HepG2 (cell line): ENCODE results near the gene NPHP4. TPM values are rescaled to one million over a fixed set of nuclear protein-coding genes. Genes with fewer than 3 reads are reported as not detected.
A peak's percentile ranks its signal among the peaks of the same experiment; 100 is the strongest.

Source experiments
- FLYWCH1 ChIP-seq: sonication (generic); formaldehyde crosslinking; IDR thresholded peaks from 2 replicates; pipeline ENCODE4 v1.8.1; 2023; ENCODE audit warnings: mild to moderate bottlenecking, missing genetic modification reagents
- FOXK1 ChIP-seq: sonication (generic); formaldehyde crosslinking; IDR thresholded peaks from 2 replicates; pipeline ENCODE4 v1.4.0; 2020; ENCODE audit warnings: low read depth, missing genetic modification reagents, borderline replicate concordance
- HES4 ChIP-seq: sonication (generic); formaldehyde crosslinking; IDR thresholded peaks from 2 replicates; pipeline ENCODE4 v1.9.0; 2021; ENCODE audit warnings: mild to moderate bottlenecking, missing genetic modification reagents, borderline replicate concordance
- IKZF4 ChIP-seq: sonication (generic); formaldehyde crosslinking; IDR thresholded peaks from 2 replicates; pipeline ENCODE4 v1.5.1; 2020; ENCODE audit warnings: borderline replicate concordance, mild to moderate bottlenecking, low read depth, missing genetic modification reagents; ENCODE audit errors: not compliant biosample characterization
- KAT8 ChIP-seq: IDR thresholded peaks from 2 replicates; pipeline ENCODE4 v1.6.1; 2016; ENCODE audit warnings: missing genetic modification reagents, missing compliant biosample characterization
- MYC ChIP-seq: sonication (generic); formaldehyde crosslinking; IDR thresholded peaks from 2 replicates; pipeline ENCODE4 v1.9.0; 2021; ENCODE audit warnings: missing genetic modification reagents, borderline replicate concordance
- RBFOX2 ChIP-seq: fragments of 200-400 bp; formaldehyde crosslinking; IDR thresholded peaks from 2 replicates; pipeline ENCODE4 v1.6.1; 2017; ENCODE audit warnings: low read depth, mild to moderate bottlenecking, low read length
- STAT5B ChIP-seq: sonication (generic); formaldehyde crosslinking; IDR thresholded peaks from 2 replicates; pipeline ENCODE4 v1.4.0; 2020; ENCODE audit warnings: missing genetic modification reagents
- ZC3H4 ChIP-seq: sonication (generic); formaldehyde crosslinking; IDR thresholded peaks from 2 replicates; pipeline ENCODE4 v1.4.0; 2020; ENCODE audit warnings: missing genetic modification reagents, borderline replicate concordance
- ZFY ChIP-seq: sonication (generic); formaldehyde crosslinking; IDR thresholded peaks from 2 replicates; pipeline ENCODE4 v1.4.0; 2020; ENCODE audit warnings: missing genetic modification reagents
- ZNF232 ChIP-seq: sonication (generic); formaldehyde crosslinking; IDR thresholded peaks from 2 replicates; pipeline ENCODE4 v1.4.0; 2020; ENCODE audit warnings: missing genetic modification reagents, borderline replicate concordance
- ZNF441 ChIP-seq: sonication (generic); formaldehyde crosslinking; IDR thresholded peaks from 2 replicates; pipeline ENCODE4 v1.7.0; 2021; ENCODE audit warnings: missing genetic modification reagents, borderline replicate concordance
- ZNF709 ChIP-seq: sonication (generic); formaldehyde crosslinking; IDR thresholded peaks from 2 replicates; pipeline ENCODE4 v1.5.0; 2020; ENCODE audit warnings: mild to moderate bottlenecking, missing genetic modification reagents
- ZNF749 ChIP-seq: sonication (generic); formaldehyde crosslinking; IDR thresholded peaks from 2 replicates; pipeline ENCODE4 v1.8.0; 2022; ENCODE audit warnings: mild to moderate bottlenecking, missing genetic modification reagents, moderate library complexity, borderline replicate concordance
- ZNF841 ChIP-seq: sonication (generic); formaldehyde crosslinking; IDR thresholded peaks from 2 replicates; pipeline ENCODE4 v1.8.1; 2023; ENCODE audit warnings: missing genetic modification reagents, borderline replicate concordance
- polyA plus RNA-seq, 8 experiments: library from polyadenylated mRNA; depleted of rRNA in 3 of 8; stranded (reverse) in 7 of 8; unstranded in 1 of 8; fragments of >200 nt; fragmentation: Illumina TruSeq in 4 of 8; extraction: Trizol in 4 of 8; gene quantifications; 2 replicates each; pipeline versions ENCODE4 v1.2.1 to v1.2.3, GENCODE V29; 2011 to 2016; ENCODE audit warnings: low read depth in 4 of 8, missing spikeins in 1 of 8, mixed read lengths in 1 of 8; ENCODE audit not compliant: insufficient read depth in 1 of 8
- total RNA-seq, 5 experiments: library from RNA; depleted of rRNA; stranded (reverse); fragments of >200 nt; fragmentation: Illumina TruSeq; extraction: Trizol; gene quantifications; 2 replicates each; pipeline ENCODE4 v1.2.3, GENCODE V29; 2016; ENCODE audit warnings: low read depth in 1 of 5
- TF ChIP-seq, protein P1 (sequence below): sonication (generic); formaldehyde crosslinking; IDR thresholded peaks from 2 replicates; pipeline ENCODE4 v1.4.0; 2020; ENCODE audit warnings: mild to moderate bottlenecking, missing genetic modification reagents
- TF ChIP-seq, protein P2 (sequence below): sonication (generic); formaldehyde crosslinking; IDR thresholded peaks from 2 replicates; pipeline ENCODE4 v1.4.0; 2020; ENCODE audit warnings: missing genetic modification reagents
- TF ChIP-seq, protein P3 (sequence below): sonication (generic); formaldehyde crosslinking; IDR thresholded peaks from 2 replicates; pipeline ENCODE4 v1.4.0; 2020; ENCODE audit warnings: missing genetic modification reagents
- TF ChIP-seq, protein P4 (sequence below): sonication (generic); formaldehyde crosslinking; IDR thresholded peaks from 2 replicates; pipeline ENCODE4 v1.4.0; 2020; ENCODE audit warnings: missing genetic modification reagents, mild to moderate bottlenecking, borderline replicate concordance

NPHP4 gene
- total and polyA plus RNA-seq, 2 of the 13 experiments (the other 11 are each of a cell fraction or from before 2014, with no cell fraction given) = 4.4 to 6.8 TPM

DNA sequence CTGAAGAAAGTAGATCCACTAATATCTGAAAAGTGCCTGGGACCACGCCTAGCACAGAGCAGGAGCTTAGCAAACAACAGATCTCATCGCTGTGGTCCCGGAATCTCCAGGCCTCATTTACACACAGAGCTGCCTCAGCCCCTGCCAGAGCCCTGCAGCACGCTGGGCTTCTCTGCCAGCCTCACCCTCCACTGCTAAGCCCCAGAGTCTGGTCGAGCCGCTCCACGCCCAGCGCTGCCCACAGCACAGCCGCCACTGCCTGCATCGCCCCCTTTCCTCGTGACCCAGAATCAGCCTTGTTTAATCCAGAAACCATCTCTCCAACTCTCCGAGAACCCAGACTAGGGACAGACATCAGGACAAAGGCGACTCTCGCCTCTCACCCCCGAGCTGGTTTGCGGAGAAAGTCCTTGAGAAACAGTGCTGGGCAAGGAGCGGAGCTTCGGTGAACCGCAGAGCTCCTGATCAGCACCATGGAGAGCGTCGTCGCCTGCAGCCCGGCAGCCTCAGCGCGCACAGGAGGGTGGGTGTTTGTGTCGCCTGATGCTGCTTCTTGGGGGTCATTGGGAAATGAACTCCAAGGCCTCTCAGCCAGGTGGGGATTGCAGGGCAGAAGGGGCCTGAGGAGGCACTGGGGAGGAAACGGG lies 145.1 kb downstream of the NPHP4 start (continued):
- TF ChIP-seq, protein P1, sequence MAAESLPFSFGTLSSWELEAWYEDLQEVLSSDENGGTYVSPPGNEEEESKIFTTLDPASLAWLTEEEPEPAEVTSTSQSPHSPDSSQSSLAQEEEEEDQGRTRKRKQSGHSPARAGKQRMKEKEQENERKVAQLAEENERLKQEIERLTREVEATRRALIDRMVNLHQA (CRISPR knock-in tag) = no peak
- TF ChIP-seq FOXK1 (peak; percentile 26; the same call in 1 of the 2 replicates), ZC3H4 (CRISPR knock-in tag) (no peak), ZFY (CRISPR knock-in tag) (0 out of 2 replicates have a peak, but pooled peaks have one; percentile 17), MYC (CRISPR knock-in tag) (no peak), ZNF232 (CRISPR knock-in tag) (peak; percentile 69; the same call in 1 of the 2 replicates), ZNF709 (CRISPR knock-in tag) (0 out of 2 replicates have a peak, but pooled peaks have one; percentile 44), ZNF749 (0 out of 2 replicates have a peak, but pooled peaks have one; percentile 30), IKZF4 (CRISPR knock-in tag) (peak; percentile 56), ZNF841 (CRISPR knock-in tag) (no peak; the same call in 1 of the 2 replicates), STAT5B (0 out of 2 replicates have a peak, but pooled peaks have one; percentile 53), FLYWCH1 (CRISPR knock-in tag) (0 out of 2 replicates have a peak, but pooled peaks have one; percentile 32), KAT8 (CRISPR knock-in tag) (no peak), HES4 (CRISPR knock-in tag) (peak; percentile 81; the same call in 1 of the 2 replicates), ZNF441 (CRISPR knock-in tag) (peak; percentile 41; the same call in 1 of the 2 replicates), RBFOX2 (no peak)
- TF ChIP-seq, protein P2, sequence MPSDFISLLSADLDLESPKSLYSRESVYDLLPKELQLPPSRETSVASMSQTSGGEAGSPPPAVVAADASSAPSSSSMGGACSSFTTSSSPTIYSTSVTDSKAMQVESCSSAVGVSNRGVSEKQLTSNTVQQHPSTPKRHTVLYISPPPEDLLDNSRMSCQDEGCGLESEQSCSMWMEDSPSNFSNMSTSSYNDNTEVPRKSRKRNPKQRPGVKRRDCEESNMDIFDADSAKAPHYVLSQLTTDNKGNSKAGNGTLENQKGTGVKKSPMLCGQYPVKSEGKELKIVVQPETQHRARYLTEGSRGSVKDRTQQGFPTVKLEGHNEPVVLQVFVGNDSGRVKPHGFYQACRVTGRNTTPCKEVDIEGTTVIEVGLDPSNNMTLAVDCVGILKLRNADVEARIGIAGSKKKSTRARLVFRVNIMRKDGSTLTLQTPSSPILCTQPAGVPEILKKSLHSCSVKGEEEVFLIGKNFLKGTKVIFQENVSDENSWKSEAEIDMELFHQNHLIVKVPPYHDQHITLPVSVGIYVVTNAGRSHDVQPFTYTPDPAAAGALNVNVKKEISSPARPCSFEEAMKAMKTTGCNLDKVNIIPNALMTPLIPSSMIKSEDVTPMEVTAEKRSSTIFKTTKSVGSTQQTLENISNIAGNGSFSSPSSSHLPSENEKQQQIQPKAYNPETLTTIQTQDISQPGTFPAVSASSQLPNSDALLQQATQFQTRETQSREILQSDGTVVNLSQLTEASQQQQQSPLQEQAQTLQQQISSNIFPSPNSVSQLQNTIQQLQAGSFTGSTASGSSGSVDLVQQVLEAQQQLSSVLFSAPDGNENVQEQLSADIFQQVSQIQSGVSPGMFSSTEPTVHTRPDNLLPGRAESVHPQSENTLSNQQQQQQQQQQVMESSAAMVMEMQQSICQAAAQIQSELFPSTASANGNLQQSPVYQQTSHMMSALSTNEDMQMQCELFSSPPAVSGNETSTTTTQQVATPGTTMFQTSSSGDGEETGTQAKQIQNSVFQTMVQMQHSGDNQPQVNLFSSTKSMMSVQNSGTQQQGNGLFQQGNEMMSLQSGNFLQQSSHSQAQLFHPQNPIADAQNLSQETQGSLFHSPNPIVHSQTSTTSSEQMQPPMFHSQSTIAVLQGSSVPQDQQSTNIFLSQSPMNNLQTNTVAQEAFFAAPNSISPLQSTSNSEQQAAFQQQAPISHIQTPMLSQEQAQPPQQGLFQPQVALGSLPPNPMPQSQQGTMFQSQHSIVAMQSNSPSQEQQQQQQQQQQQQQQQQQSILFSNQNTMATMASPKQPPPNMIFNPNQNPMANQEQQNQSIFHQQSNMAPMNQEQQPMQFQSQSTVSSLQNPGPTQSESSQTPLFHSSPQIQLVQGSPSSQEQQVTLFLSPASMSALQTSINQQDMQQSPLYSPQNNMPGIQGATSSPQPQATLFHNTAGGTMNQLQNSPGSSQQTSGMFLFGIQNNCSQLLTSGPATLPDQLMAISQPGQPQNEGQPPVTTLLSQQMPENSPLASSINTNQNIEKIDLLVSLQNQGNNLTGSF (CRISPR knock-in tag) = peak; percentile 78; the same call in 1 of the 2 replicates
- TF ChIP-seq, protein P3, sequence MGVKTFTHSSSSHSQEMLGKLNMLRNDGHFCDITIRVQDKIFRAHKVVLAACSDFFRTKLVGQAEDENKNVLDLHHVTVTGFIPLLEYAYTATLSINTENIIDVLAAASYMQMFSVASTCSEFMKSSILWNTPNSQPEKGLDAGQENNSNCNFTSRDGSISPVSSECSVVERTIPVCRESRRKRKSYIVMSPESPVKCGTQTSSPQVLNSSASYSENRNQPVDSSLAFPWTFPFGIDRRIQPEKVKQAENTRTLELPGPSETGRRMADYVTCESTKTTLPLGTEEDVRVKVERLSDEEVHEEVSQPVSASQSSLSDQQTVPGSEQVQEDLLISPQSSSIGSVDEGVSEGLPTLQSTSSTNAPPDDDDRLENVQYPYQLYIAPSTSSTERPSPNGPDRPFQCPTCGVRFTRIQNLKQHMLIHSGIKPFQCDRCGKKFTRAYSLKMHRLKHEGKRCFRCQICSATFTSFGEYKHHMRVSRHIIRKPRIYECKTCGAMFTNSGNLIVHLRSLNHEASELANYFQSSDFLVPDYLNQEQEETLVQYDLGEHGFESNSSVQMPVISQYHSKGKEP (CRISPR knock-in tag) = peak; percentile 81; the same call in 1 of the 2 replicates
- TF ChIP-seq, protein P4, sequence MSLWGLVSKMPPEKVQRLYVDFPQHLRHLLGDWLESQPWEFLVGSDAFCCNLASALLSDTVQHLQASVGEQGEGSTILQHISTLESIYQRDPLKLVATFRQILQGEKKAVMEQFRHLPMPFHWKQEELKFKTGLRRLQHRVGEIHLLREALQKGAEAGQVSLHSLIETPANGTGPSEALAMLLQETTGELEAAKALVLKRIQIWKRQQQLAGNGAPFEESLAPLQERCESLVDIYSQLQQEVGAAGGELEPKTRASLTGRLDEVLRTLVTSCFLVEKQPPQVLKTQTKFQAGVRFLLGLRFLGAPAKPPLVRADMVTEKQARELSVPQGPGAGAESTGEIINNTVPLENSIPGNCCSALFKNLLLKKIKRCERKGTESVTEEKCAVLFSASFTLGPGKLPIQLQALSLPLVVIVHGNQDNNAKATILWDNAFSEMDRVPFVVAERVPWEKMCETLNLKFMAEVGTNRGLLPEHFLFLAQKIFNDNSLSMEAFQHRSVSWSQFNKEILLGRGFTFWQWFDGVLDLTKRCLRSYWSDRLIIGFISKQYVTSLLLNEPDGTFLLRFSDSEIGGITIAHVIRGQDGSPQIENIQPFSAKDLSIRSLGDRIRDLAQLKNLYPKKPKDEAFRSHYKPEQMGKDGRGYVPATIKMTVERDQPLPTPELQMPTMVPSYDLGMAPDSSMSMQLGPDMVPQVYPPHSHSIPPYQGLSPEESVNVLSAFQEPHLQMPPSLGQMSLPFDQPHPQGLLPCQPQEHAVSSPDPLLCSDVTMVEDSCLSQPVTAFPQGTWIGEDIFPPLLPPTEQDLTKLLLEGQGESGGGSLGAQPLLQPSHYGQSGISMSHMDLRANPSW (CRISPR knock-in tag) = no peak
